ENCODE data around the gene PARD3.

PARD3 gene

GRCh38 chr10:34736976-34737771 lies 77.9 kb downstream of the PARD3 start:
- DNase-seq: no peak

- DNase-seq: no peak
Measured at GRCh38 chr10:34734918-34735317, 80.2 kb downstream of the PARD3 start.

- DNase-seq: no peak
Measured at GRCh38 chr10:34732926-34733325, 82.2 kb downstream of the PARD3 start.

- DNase-seq: no peak
Measured at GRCh38 chr10:34731885-34732701, 83.0 kb downstream of the PARD3 start.

- DNase-seq: no peak
Measured at GRCh38 chr10:34731213-34731612, 83.9 kb downstream of the PARD3 start.

GRCh38 chr10:34730726-34731125 lies 84.4 kb downstream of the PARD3 start:
- DNase-seq: no peak

GRCh38 chr10:34729619-34730018 lies 85.5 kb downstream of the PARD3 start:
- DNase-seq: no peak

- no peak for DNase-seq
Measured at GRCh38 chr10:34728361-34728760, 86.7 kb downstream of the PARD3 start.

GRCh38 chr10:34727595-34728033 lies 87.5 kb downstream of the PARD3 start:
- no peak for DNase-seq

- no peak for DNase-seq
Measured at GRCh38 chr10:34726862-34727261, 88.2 kb downstream of the PARD3 start.

GRCh38 chr10:34723750-34724149 lies 91.3 kb downstream of the PARD3 start:
- no peak for DNase-seq

GRCh38 chr10:34722404-34722803 lies 92.7 kb downstream of the PARD3 start:
- no peak for DNase-seq

GRCh38 chr10:34721208-34721840 lies 93.8 kb downstream of the PARD3 start:
- DNase-seq: no peak

- no peak for DNase-seq
Measured at GRCh38 chr10:34719746-34720145, 95.3 kb downstream of the PARD3 start.

- no peak for DNase-seq
Measured at GRCh38 chr10:34719328-34719727, 95.8 kb downstream of the PARD3 start.

GRCh38 chr10:34717429-34717828 lies 97.7 kb downstream of the PARD3 start:
- DNase-seq: no peak

- DNase-seq: no peak
Measured at GRCh38 chr10:34716958-34717357, 98.1 kb downstream of the PARD3 start.

GRCh38 chr10:34716234-34716633 lies 98.9 kb downstream of the PARD3 start:
- DNase-seq: no peak

GRCh38 chr10:34715511-34716187 lies 99.4 kb downstream of the PARD3 start:
- DNase-seq: no peak

- DNase-seq: no peak
Measured at GRCh38 chr10:34713875-34714274, 101.2 kb downstream of the PARD3 start.

GRCh38 chr10:34711500-34711899 lies 103.6 kb downstream of the PARD3 start:
- DNase-seq: no peak

- DNase-seq: no peak
Measured at GRCh38 chr10:34710391-34710751, 104.7 kb downstream of the PARD3 start.

Measured in effector CD8-positive, alpha-beta T cell (primary cell).